MM.1S (cell line): ENCODE data around the gene SLC26A6.

ENCODE experiments used
- DNase-seq: peaks from one replicate; pipeline ENCODE4 v3.0.0-alpha.2; 2015
- H2AFZ ChIP-seq: fragments of 300-600 bp; sonication (generic); 2 replicates; pipeline ENCODE4 v1.6.0; 2016; ENCODE audit warnings: antibody characterized with exemption, low read length
- H3F3A ChIP-seq: fragments of 300-600 bp; sonication (generic); 2 replicates; pipeline ENCODE4 v1.6.1; 2016; ENCODE audit warnings: mild to moderate bottlenecking, antibody characterized with exemption, low read length, moderate library complexity, mixed read lengths; ENCODE audit not compliant: insufficient read depth
- H3K27ac ChIP-seq: fragments of 300-600 bp; sonication (generic); 2 replicates; pipeline ENCODE4 v1.5.1; 2016; ENCODE audit warnings: mild to moderate bottlenecking, low read length
- H3K27me3 ChIP-seq: fragments of 300-600 bp; sonication (generic); replicated peaks from 2 replicates; pipeline ENCODE4 v1.6.0; 2016; ENCODE audit warnings: low read length; ENCODE audit not compliant: insufficient read depth
- H3K36me3 ChIP-seq: fragments of 300-600 bp; sonication (generic); replicated peaks from 2 replicates; pipeline ENCODE4 v1.6.1; 2016; ENCODE audit warnings: mild to moderate bottlenecking, low read length, mixed read lengths; ENCODE audit not compliant: insufficient read depth
- H3K4me1 ChIP-seq: fragments of 300-600 bp; sonication (generic); 2 replicates; pipeline ENCODE4 v1.6.1; 2016; ENCODE audit warnings: low read length, mixed read lengths
- H3K4me2 ChIP-seq: fragments of 300-600 bp; sonication (generic); 2 replicates; pipeline ENCODE4 v1.6.0; 2016; ENCODE audit warnings: low read depth, low read length
- H3K4me3 ChIP-seq: fragments of 300-600 bp; sonication (generic); 2 replicates; pipeline ENCODE4 v1.5.1; 2016; ENCODE audit warnings: low read length, mixed read lengths
- H3K79me2 ChIP-seq: fragments of 300-600 bp; sonication (generic); 2 replicates; pipeline ENCODE4 v1.6.1; 2016; ENCODE audit warnings: mixed run types, low read length, mixed read lengths
- H3K9ac ChIP-seq: fragments of 300-600 bp; sonication (generic); 2 replicates; pipeline ENCODE4 v1.6.1; 2016; ENCODE audit warnings: low read length, mixed read lengths
- H3K9me2 ChIP-seq: fragments of 300-600 bp; sonication (generic); replicated peaks from 2 replicates; pipeline ENCODE4 v1.6.1; 2016; ENCODE audit warnings: mild to moderate bottlenecking, low read length, mixed read lengths; ENCODE audit not compliant: insufficient read depth
- H3K9me3 ChIP-seq: fragments of 300-600 bp; sonication (generic); replicated peaks from 2 replicates; pipeline ENCODE4 v1.6.1; 2016; ENCODE audit warnings: mild to moderate bottlenecking, low read length, mixed read lengths; ENCODE audit not compliant: insufficient read depth
- H4K20me1 ChIP-seq: fragments of 300-600 bp; sonication (generic); 2 replicates; pipeline ENCODE4 v1.6.1; 2016; ENCODE audit warnings: mild to moderate bottlenecking, low read length, moderate library complexity, mixed read lengths; ENCODE audit not compliant: insufficient read depth
- CTCF ChIP-seq: fragments of 300-600 bp; sonication (generic); IDR thresholded peaks from 2 replicates; pipeline ENCODE4 v1.5.1; 2016; ENCODE audit warnings: antibody characterized with exemption, low read length, mixed read lengths
- EZH2 ChIP-seq: fragments of 300-600 bp; sonication (generic); optimal IDR thresholded peaks from 2 replicates; pipeline ENCODE3; 2017; ENCODE audit warnings: low read depth, mild to moderate bottlenecking, antibody characterized with exemption, low read length, mixed read lengths
- EZH2phosphoT487 ChIP-seq: fragments of 300-600 bp; sonication (generic); IDR thresholded peaks from 2 replicates; pipeline ENCODE4 v1.6.1; 2018; ENCODE audit warnings: antibody characterized with exemption, low read length

Gene SLC26A6

DNA sequence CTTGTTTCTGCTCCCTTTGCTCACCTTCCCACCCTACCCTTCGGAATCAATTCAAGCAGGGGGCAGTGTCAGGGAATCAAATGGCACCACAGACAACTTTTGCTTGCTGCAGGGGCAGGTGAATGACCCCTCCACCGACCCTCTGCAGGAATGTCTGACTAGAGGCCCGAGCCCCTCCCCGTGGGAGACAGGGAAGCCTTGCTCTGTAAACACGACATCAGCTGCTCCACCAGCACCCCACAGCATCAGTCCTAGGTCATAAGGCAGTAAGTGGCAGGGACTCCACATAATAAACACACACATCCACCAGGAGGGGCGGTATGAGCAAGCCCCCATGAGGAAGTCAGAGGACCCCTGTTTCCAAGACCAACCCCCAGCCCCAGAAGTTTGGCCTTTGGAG is 2.0 kb upstream of the SLC26A6 start:
- Histone ChIP-seq H2AFZ (no peak overlapping the region), H3K9me3 (no peaks in the 10 kb centered on the region), H3K4me3 (no peak overlapping the region), H3K79me2 (no peaks in the 10 kb centered on the region), H3K9ac (no peak overlapping the region), H4K20me1 (no peaks in the 10 kb centered on the region), H3K4me2 (no peak overlapping the region), H3F3A (no peaks in the 10 kb centered on the region), H3K27me3 (peaks cover 11% of the 10 kb centered on the region), H3K4me1 (peaks cover 12% of the 10 kb centered on the region; the same call in 1 of the 2 replicates), H3K36me3 (no peaks in the 10 kb centered on the region), H3K27ac (no peak overlapping the region), H3K9me2 (no peaks in the 10 kb centered on the region)
- DNase-seq, result no peak
- TF ChIP-seq CTCF (no peak), EZH2phosphoT487 (no peak), EZH2 (no peak)

DNA sequence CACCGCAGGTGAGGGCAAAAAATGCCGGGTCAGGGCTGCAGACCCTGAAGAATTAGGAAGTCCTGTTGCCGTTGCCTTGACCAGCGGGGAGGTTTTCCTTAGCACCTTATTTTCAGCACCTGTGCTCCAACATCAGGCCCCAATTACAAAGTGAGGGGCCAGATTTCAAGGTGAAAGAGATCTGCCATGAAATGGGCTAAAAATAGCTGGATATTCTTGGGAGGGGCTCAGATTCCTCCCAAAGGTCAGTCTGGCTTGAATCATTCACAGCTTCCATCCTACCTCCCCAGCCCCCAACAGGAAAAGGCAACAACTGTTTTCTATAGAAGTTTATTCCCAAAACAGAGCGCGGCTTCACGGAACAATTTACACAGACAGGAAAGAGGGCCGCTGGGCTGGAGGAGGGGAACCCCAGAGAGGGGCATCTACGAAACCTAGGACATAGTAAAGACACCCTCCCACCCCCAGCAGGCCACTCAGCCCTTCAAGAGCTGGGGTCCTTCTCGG is 941 bp upstream of the SLC26A6 start:
- peaks cover 8% of the 10 kb centered on the region; the same call in 1 of the 2 replicates for H3K27me3 ChIP-seq
- no peaks in the 10 kb centered on the region for H3K9me2 ChIP-seq
- H3K4me3 ChIP-seq, result peak overlapping the region; percentile 88
- H3K27ac ChIP-seq, result no peak overlapping the region
- H4K20me1 ChIP-seq, result no peaks in the 10 kb centered on the region
- no peaks in the 10 kb centered on the region for H3F3A ChIP-seq
- peak overlapping the region; percentile 99 for H3K4me2 ChIP-seq
- peak overlapping the region; percentile 86 for H2AFZ ChIP-seq
- H3K36me3 ChIP-seq, result no peaks in the 10 kb centered on the region
- DNase-seq, result no peak
- H3K79me2 ChIP-seq, result no peaks in the 10 kb centered on the region
- TF ChIP-seq EZH2phosphoT487 (no peak), CTCF (no peak), EZH2 (no peak)
- peak overlapping the region; percentile 65; the same call in 1 of the 2 replicates for H3K9ac ChIP-seq
- peaks cover 12% of the 10 kb centered on the region; the same call in 1 of the 2 replicates for H3K4me1 ChIP-seq
- H3K9me3 ChIP-seq, result no peaks in the 10 kb centered on the region

GRCh38 chr3:48634661-48635221 is 520 bp downstream of the SLC26A6 start:
- Histone ChIP-seq H3F3A (no peaks in the 10 kb centered on the region), H4K20me1 (no peaks in the 10 kb centered on the region), H3K27me3 (no peaks in the 10 kb centered on the region), H3K4me1 (peaks cover 12% of the 10 kb centered on the region; the same call in 1 of the 2 replicates), H3K9ac (peak overlapping the region; percentile 47; the same call in 1 of the 2 replicates), H3K9me2 (no peaks in the 10 kb centered on the region), H3K4me3 (peak overlapping the region; percentile 88), H3K27ac (no peak overlapping the region), H2AFZ (peak overlapping the region; percentile 86), H3K4me2 (peak overlapping the region; percentile 99), H3K36me3 (no peaks in the 10 kb centered on the region), H3K9me3 (no peaks in the 10 kb centered on the region), H3K79me2 (no peaks in the 10 kb centered on the region)
- DNase-seq, result peak; percentile 53
- TF ChIP-seq EZH2phosphoT487 (no peak), EZH2 (no peak), CTCF (no peak)
